GM12878 (cell line): Measurements from ENCODE around the gene CCNYL1. TPM values are rescaled to one million over a fixed set of nuclear protein-coding genes. Genes with fewer than 3 reads are reported as not detected.

Experiments used
- ATAC-seq: fragments of 200-7000 bp; cut with Tn5 transposase; 3 replicates; pipeline ENCODE4 v1.9.1; 2020; ENCODE audit warnings: mild to moderate bottlenecking, moderate library complexity
- BruUV-seq: library from RNA; stranded (reverse); fragments of 400-500 nt; replicated peaks from 2 replicates; lab custom pipeline; 2021; lab: Mats Ljungman, UMichigan
- CTCF ChIA-PET: fragments of 300-600 bp; sonication (Branson Sonifier 250); formaldehyde crosslinking; extraction: SDS; loops from one replicate; lab custom pipeline; 2021; ENCODE audit warnings: inconsistent platforms; lab: Yijun Ruan, JAX
- POLR2A ChIA-PET: fragments of 350-600 bp; formaldehyde crosslinking; extraction: SDS; loops from one replicate; lab custom pipeline; 2021; ENCODE audit warnings: inconsistent platforms; lab: Charles Lee
- RAD21 ChIA-PET: fragments of 300-600 bp; sonication (Branson Sonifier 250); formaldehyde crosslinking; loops from one replicate; lab custom pipeline; 2023; ENCODE audit warnings: antibody characterized with exemption; ENCODE audit not compliant: unreplicated experiment; lab: Charles Lee
- SMC1A ChIA-PET: fragments of 300-600 bp; sonication (Branson Sonifier 250); formaldehyde crosslinking; loops from one replicate; lab custom pipeline; 2023; ENCODE audit not compliant: unreplicated experiment, uncharacterized antibody; lab: Charles Lee
- DNase-seq: peaks from one replicate; pipeline ENCODE4 v3.0.0-alpha.2; 2011; ENCODE audit warnings: low read depth, low spot score
- FAIRE-seq: peaks from 3 replicates; lab custom pipeline; 2011; peaks lifted over from hg19 to GRCh38; lab: Jason Lieb, UNC
- H2AFZ ChIP-seq: 2 replicates; pipeline ENCODE4 v1.6.0; 2011; ENCODE audit warnings: low read depth, low read length, control low read depth; ENCODE audit not compliant: control insufficient read depth
- H3K27ac ChIP-seq: 2 replicates; pipeline ENCODE4 v1.5.1; 2011; ENCODE audit warnings: control low read depth; ENCODE audit not compliant: control insufficient read depth, insufficient read depth
- H3K27me3 ChIP-seq, 2 experiments: replicated peaks in 1 of 2; 2 replicates each; pipeline versions ENCODE4 v1.6.0 to v1.6.1; 2011; ENCODE audit warnings: low read length in 1 of 2; ENCODE audit not compliant: control insufficient read depth in 2 of 2, insufficient read depth in 2 of 2
- H3K36me3 ChIP-seq, 2 experiments: 2 replicates each; pipeline ENCODE4 v1.5.1; 2011; ENCODE audit warnings: low read length in 1 of 2; ENCODE audit not compliant: control insufficient read depth in 2 of 2, insufficient read depth in 2 of 2
- H3K4me1 ChIP-seq: 2 replicates; pipeline ENCODE4 v1.6.1; 2011; ENCODE audit warnings: mild to moderate bottlenecking, low read length, moderate library complexity, mixed read lengths; ENCODE audit not compliant: control insufficient read depth, insufficient read depth
- H3K4me2 ChIP-seq: 2 replicates; pipeline ENCODE4 v1.6.0; 2011; ENCODE audit warnings: control low read depth; ENCODE audit not compliant: control insufficient read depth, insufficient read depth
- H3K4me3 ChIP-seq: fragments of 200-600 bp; sonication (generic); 2 replicates; pipeline ENCODE4 v1.5.1; 2016
- H3K79me2 ChIP-seq: 2 replicates; pipeline ENCODE4 v1.6.0; 2011; ENCODE audit warnings: low read length; ENCODE audit not compliant: control insufficient read depth, insufficient read depth
- H3K9ac ChIP-seq: 2 replicates; pipeline ENCODE4 v1.8.0; 2011; ENCODE audit warnings: low read length, control low read depth, mixed read lengths; ENCODE audit not compliant: control insufficient read depth, insufficient read depth
- H3K9me3 ChIP-seq: replicated peaks from 3 replicates; pipeline ENCODE4 v1.5.1; 2011; ENCODE audit warnings: mild to moderate bottlenecking, low read length; ENCODE audit not compliant: control insufficient read depth, insufficient read depth
- H4K20me1 ChIP-seq: 2 replicates; pipeline ENCODE4 v1.6.0; 2011; ENCODE audit not compliant: control insufficient read depth, insufficient read depth
- EP300 ChIP-seq, 2 experiments: fragments of 150-350 bp in 1 of 2; IDR thresholded peaks; 2 replicates each; pipeline ENCODE4 v1.6.1; 2011 to 2012; ENCODE audit warnings: low read depth in 2 of 2, low read length in 2 of 2, borderline replicate concordance in 1 of 2, improper control_type of control experiment in 1 of 2, inconsistent platforms in 1 of 2; ENCODE audit not compliant: control insufficient read depth in 1 of 2
- IRF4 ChIP-seq: IDR thresholded peaks from 2 replicates; pipeline ENCODE4 v1.6.1; 2011; ENCODE audit warnings: low read depth, low read length
- KAT2A ChIP-seq: conservative IDR thresholded peaks from 2 replicates; pipeline ENCODE4 v1.6.1; 2011; ENCODE audit warnings: low read depth, low read length; ENCODE audit not compliant: control insufficient read depth
- NFYA ChIP-seq: IDR thresholded peaks from 2 replicates; pipeline ENCODE4 v1.6.1; 2011; ENCODE audit warnings: low read depth, mild to moderate bottlenecking, low read length, improper control_type of control experiment, borderline replicate concordance
- NR2C1 ChIP-seq: fragments of 450-650 bp; IDR thresholded peaks from 2 replicates; pipeline ENCODE4 v1.6.1; 2017; ENCODE audit warnings: antibody characterized with exemption, mild to moderate bottlenecking, moderate library complexity
- PAX8 ChIP-seq: fragments of 450-650 bp; IDR thresholded peaks from 2 replicates; pipeline ENCODE4 v1.6.1; 2017; ENCODE audit warnings: mild to moderate bottlenecking, moderate library complexity
- PBX3 ChIP-seq: IDR thresholded peaks from 2 replicates; pipeline ENCODE4 v1.6.1; 2011; ENCODE audit warnings: mild to moderate bottlenecking, low read depth, low read length, moderate library complexity; ENCODE audit not compliant: insufficient replicate concordance
- RBBP5 ChIP-seq: fragments of 200-600 bp; sonication (generic); conservative IDR thresholded peaks from 2 replicates; pipeline ENCODE4 v1.6.1; 2016
- RCOR1 ChIP-seq: conservative IDR thresholded peaks from 2 replicates; pipeline ENCODE4 v1.6.1; 2012; ENCODE audit warnings: low read depth, low read length, improper control_type of control experiment
- SMAD5 ChIP-seq: IDR thresholded peaks from 2 replicates; pipeline ENCODE4 v1.6.1; 2016; ENCODE audit warnings: antibody characterized with exemption, low read depth
- SREBF1 ChIP-seq: IDR thresholded peaks from 2 replicates; pipeline ENCODE4 v1.6.1; 2012; ENCODE audit warnings: mild to moderate bottlenecking, low read length
- YY1 ChIP-seq: IDR thresholded peaks from 2 replicates; pipeline ENCODE4 v1.6.1; 2011; ENCODE audit warnings: low read depth, mild to moderate bottlenecking, low read length
- ZNF207 ChIP-seq: fragments of 450-650 bp; IDR thresholded peaks from 2 replicates; pipeline ENCODE4 v1.6.1; 2014; ENCODE audit warnings: antibody characterized with exemption, mild to moderate bottlenecking, borderline replicate concordance
- WGBS: methylation state at CpG from one replicate; pipeline ENCODE4 v1.1.6; 2016; ENCODE audit warnings: low lambda C conversion rate; ENCODE audit not compliant: insufficient replicate concordance, insufficient coverage; ENCODE audit errors: missing lambda C conversion rate; 5-methylcytosine and 5-hydroxymethylcytosine counted together
- in situ Hi-C: fragments of 300-500 bp; cut with MboI; formaldehyde crosslinking; loops from 9 replicates; pipeline ENCODE4 v1.14.3; 2018; ENCODE audit warnings: mixed read lengths
- intact Hi-C: fragments of 100-400 bp; cut with micrococcal nuclease; formaldehyde crosslinking; loops from one replicate; pipeline ENCODE4 v1.14.2; 2022; ENCODE audit not compliant: unreplicated experiment
- polyA plus RNA-seq, 11 experiments: library from polyadenylated mRNA; depleted of rRNA in 4 of 11; unstranded in 6 of 11; stranded (reverse) in 5 of 11; fragments of >200 nt; fragmentation: Nextera tagmentation in 4 of 11; fragmentation: Illumina TruSeq in 1 of 11; extraction: Ambion mirVana in 4 of 11; extraction: Trizol in 1 of 11; gene quantifications; 1 replicate in 1 of 11; 2 replicates in 10 of 11; pipeline versions ENCODE4 v1.2.1 to v1.2.3, GENCODE V29; 2011 to 2016; ENCODE audit warnings: inconsistent platforms in 2 of 11, missing spikeins in 2 of 11, low read depth in 1 of 11
- total RNA-seq, 4 experiments: library from RNA; depleted of rRNA in 3 of 4; stranded (reverse); fragments of >200 nt in 3 of 4; fragmentation: Illumina TruSeq in 1 of 4; extraction: Trizol in 1 of 4; gene quantifications; 2 replicates each; pipeline versions ENCODE4 v1.2.1 to v1.2.3, GENCODE V29; 2013 to 2021
- TF ChIP-seq, protein P1 (sequence below): fragments of 450-650 bp; formaldehyde crosslinking; IDR thresholded peaks from 2 replicates; pipeline ENCODE4 v1.4.0; 2022; ENCODE audit warnings: mild to moderate bottlenecking, moderate library complexity
- TF ChIP-seq, protein P2 (sequence below): IDR thresholded peaks from 2 replicates; pipeline ENCODE4 v1.6.1; 2011; ENCODE audit warnings: low read depth, mild to moderate bottlenecking, low read length, moderate library complexity, borderline replicate concordance; ENCODE audit errors: extremely low read depth

CCNYL1 gene
- total and polyA plus RNA-seq, 10 of the 15 experiments (the other 5 are each of a cell fraction or from before 2014, with no cell fraction given), result 1.8 to 12.3 (median 5.9) TPM

DNA sequence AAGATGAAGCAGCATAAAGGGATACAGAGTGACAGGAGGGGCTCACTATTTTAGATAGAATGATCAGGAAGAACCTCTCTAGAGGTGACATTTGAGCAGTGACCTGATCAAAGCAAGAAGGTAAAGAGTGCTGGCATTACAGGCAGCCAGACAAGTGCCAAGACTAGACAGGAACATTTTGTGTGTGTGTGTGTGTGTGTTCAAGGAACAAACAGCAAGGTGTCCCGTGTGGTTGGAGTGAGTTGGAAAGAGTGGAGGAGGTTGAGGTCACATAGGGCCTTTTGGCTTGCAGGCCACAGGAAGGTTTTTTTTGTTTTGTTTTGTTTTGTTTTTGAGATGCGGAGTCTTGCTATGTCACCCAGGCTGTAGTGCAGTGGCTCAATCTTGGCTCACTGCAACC, 32.6 kb downstream of the CCNYL1 start:
- no TSS peak for BruUV-seq
- no peaks in the 10 kb centered on the region for H3K79me2 ChIP-seq
- DNase-seq, result no peak
- intact Hi-C loops (no loop called here), in situ Hi-C loops (loop anchor here (10.0 kb wide), 2 partner anchors 231 to 321 kb away; no protein-coding TSS in a partner anchor)
- no peaks in the 10 kb centered on the region for H4K20me1 ChIP-seq
- H3K27ac ChIP-seq, result no peak overlapping the region
- no peaks in the 10 kb centered on the region for H3K27me3 ChIP-seq
- H2AFZ ChIP-seq, result no peak overlapping the region
- TF ChIP-seq, protein P1, sequence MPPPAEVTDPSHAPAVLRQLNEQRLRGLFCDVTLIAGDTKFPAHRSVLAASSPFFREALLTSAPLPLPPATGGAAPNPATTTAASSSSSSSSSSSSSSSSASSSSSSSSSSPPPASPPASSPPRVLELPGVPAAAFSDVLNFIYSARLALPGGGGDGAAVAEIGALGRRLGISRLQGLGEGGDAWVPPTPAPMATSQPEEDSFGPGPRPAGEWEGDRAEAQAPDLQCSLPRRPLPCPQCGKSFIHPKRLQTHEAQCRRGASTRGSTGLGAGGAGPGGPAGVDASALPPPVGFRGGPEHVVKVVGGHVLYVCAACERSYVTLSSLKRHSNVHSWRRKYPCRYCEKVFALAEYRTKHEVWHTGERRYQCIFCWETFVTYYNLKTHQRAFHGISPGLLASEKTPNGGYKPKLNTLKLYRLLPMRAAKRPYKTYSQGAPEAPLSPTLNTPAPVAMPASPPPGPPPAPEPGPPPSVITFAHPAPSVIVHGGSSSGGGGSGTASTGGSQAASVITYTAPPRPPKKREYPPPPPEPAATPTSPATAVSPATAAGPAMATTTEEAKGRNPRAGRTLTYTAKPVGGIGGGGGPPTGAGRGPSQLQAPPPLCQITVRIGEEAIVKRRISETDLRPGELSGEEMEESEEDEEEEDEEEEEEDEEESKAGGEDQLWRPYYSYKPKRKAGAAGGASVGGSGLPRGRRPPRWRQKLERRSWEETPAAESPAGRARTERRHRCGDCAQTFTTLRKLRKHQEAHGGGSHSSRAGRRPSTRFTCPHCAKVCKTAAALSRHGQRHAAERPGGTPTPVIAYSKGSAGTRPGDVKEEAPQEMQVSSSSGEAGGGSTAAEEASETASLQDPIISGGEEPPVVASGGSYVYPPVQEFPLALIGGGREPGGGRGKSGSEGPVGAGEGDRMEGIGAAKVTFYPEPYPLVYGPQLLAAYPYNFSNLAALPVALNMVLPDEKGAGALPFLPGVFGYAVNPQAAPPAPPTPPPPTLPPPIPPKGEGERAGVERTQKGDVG (CRISPR knock-in tag), result no peak
- TF ChIP-seq EP300 (IDR thresholded peaks at IDR 0.05; ENCODE audit: borderline replicate concordance in 1 of 2, control insufficient read depth in 1 of 2, low read depth in 2 of 2, low read length in 2 of 2) (no peak), NFYA (no peak), KAT2A (no peak), ZNF207 (no peak), SMAD5 (no peak), PBX3 (no peak), SREBF1 (no peak), IRF4 (no peak), NR2C1 (no peak), RBBP5 (no peak), YY1 (no peak), PAX8 (no peak), RCOR1 (no peak)
- TF ChIP-seq, protein P2, sequence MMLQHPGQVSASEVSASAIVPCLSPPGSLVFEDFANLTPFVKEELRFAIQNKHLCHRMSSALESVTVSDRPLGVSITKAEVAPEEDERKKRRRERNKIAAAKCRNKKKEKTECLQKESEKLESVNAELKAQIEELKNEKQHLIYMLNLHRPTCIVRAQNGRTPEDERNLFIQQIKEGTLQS, result no peak
- no peaks in the 10 kb centered on the region for H3K4me1 ChIP-seq
- H3K36me3 ChIP-seq, result peaks cover 2 to 5% of the 10 kb centered on the region in 2 experiments; a peak in 3 of 4 replicates
- no peak for ATAC-seq
- no peak overlapping the region for H3K4me2 ChIP-seq
- 57% methylated on average over 2 of the region's 2 CpGs for WGBS
- RAD21 ChIA-PET, result interaction anchor here (0.9 to 4.4 kb wide), 6 partner anchors 17 to 320 kb away, joined by 3 to 39 read pairs (median 5); partner anchors contain the start of gene METTL21A
- POLR2A ChIA-PET, result interaction anchor here (0.6 to 1.5 kb wide), 2 partner anchors 13 to 507 kb away, joined by 4 read pairs; no protein-coding TSS in a partner anchor
- H3K4me3 ChIP-seq, result no peak overlapping the region
- no peak for FAIRE-seq
- no peaks in the 10 kb centered on the region for H3K9me3 ChIP-seq
- SMC1A ChIA-PET, result interaction anchor here (0.8 to 9.9 kb wide), 7 partner anchors 22 to 297 kb away, joined by 3 to 190 read pairs (median 6); no protein-coding TSS in a partner anchor
- H3K9ac ChIP-seq, result no peak overlapping the region
- CTCF ChIA-PET, result interaction anchor here (0.9 to 9.5 kb wide), 9 partner anchors 11 to 297 kb away, joined by 3 to 183 read pairs (median 4); partner anchors contain the start of gene METTL21A
